Measurements from ENCODE around the gene MAST1.
A peak's percentile ranks its signal among the peaks of the same experiment; 100 is the strongest.

The MAST1 gene

DNA sequence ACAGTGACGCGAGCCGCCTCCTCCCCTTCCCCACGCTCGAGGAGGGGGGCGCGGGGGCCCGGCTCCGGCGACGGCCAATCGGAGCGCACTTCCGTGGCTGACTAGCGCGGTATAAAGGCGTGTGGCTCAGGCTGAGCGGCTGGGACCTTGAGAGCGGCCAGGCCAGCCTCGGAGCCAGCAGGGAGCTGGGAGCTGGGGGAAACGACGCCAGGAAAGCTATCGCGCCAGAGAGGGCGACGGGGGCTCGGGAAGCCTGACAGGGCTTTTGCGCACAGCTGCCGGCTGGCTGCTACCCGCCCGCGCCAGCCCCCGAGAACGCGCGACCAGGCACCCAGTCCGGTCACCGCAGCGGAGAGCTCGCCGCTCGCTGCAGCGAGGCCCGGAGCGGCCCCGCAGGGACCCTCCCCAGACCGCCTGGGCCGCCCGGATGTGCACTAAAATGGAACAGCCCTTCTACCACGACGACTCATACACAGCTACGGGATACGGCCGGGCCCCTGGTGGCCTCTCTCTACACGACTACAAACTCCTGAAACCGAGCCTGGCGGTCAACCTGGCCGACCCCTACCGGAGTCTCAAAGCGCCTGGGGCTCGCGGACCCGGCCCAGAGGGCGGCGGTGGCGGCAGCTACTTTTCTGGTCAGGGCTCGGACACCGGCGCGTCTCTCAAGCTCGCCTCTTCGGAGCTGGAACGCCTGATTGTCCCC lies 46.8 kb upstream of the MAST1 start, which contains the start of gene JUNB (continued):
- TF ChIP-seq, protein P1, sequence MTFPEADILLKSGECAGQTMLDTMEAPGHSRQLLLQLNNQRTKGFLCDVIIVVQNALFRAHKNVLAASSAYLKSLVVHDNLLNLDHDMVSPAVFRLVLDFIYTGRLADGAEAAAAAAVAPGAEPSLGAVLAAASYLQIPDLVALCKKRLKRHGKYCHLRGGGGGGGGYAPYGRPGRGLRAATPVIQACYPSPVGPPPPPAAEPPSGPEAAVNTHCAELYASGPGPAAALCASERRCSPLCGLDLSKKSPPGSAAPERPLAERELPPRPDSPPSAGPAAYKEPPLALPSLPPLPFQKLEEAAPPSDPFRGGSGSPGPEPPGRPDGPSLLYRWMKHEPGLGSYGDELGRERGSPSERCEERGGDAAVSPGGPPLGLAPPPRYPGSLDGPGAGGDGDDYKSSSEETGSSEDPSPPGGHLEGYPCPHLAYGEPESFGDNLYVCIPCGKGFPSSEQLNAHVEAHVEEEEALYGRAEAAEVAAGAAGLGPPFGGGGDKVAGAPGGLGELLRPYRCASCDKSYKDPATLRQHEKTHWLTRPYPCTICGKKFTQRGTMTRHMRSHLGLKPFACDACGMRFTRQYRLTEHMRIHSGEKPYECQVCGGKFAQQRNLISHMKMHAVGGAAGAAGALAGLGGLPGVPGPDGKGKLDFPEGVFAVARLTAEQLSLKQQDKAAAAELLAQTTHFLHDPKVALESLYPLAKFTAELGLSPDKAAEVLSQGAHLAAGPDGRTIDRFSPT (tag by site-specific recombination; IDR thresholded peaks at IDR 0.05): no peak
- no peak for TF ChIP-seq TRIM28 (IDR thresholded peaks at IDR 0.05; ENCODE audit: borderline replicate concordance, low read length)
- TF ChIP-seq ZNF248 (tag by site-specific recombination; IDR thresholded peaks at IDR 0.05): no peak
- TF ChIP-seq ZNF529 (tag by site-specific recombination; IDR thresholded peaks at IDR 0.05; ENCODE audit: insufficient replicate concordance): no peak
- no peak for TF ChIP-seq ZNF544 (tag by site-specific recombination; IDR thresholded peaks at IDR 0.05)
- no peak for TF ChIP-seq ZNF221 (tag by site-specific recombination; IDR thresholded peaks at IDR 0.05; ENCODE audit: borderline replicate concordance)
- no peak; the same call in 1 of the 2 replicates for TF ChIP-seq ZNF600 (tag by site-specific recombination; IDR thresholded peaks at IDR 0.05)
- TF ChIP-seq, protein P2, sequence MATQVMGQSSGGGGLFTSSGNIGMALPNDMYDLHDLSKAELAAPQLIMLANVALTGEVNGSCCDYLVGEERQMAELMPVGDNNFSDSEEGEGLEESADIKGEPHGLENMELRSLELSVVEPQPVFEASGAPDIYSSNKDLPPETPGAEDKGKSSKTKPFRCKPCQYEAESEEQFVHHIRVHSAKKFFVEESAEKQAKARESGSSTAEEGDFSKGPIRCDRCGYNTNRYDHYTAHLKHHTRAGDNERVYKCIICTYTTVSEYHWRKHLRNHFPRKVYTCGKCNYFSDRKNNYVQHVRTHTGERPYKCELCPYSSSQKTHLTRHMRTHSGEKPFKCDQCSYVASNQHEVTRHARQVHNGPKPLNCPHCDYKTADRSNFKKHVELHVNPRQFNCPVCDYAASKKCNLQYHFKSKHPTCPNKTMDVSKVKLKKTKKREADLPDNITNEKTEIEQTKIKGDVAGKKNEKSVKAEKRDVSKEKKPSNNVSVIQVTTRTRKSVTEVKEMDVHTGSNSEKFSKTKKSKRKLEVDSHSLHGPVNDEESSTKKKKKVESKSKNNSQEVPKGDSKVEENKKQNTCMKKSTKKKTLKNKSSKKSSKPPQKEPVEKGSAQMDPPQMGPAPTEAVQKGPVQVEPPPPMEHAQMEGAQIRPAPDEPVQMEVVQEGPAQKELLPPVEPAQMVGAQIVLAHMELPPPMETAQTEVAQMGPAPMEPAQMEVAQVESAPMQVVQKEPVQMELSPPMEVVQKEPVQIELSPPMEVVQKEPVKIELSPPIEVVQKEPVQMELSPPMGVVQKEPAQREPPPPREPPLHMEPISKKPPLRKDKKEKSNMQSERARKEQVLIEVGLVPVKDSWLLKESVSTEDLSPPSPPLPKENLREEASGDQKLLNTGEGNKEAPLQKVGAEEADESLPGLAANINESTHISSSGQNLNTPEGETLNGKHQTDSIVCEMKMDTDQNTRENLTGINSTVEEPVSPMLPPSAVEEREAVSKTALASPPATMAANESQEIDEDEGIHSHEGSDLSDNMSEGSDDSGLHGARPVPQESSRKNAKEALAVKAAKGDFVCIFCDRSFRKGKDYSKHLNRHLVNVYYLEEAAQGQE (tag by site-specific recombination; IDR thresholded peaks at IDR 0.05): peak; percentile 31; the same call in 1 of the 2 replicates
- TF ChIP-seq, protein P3, sequence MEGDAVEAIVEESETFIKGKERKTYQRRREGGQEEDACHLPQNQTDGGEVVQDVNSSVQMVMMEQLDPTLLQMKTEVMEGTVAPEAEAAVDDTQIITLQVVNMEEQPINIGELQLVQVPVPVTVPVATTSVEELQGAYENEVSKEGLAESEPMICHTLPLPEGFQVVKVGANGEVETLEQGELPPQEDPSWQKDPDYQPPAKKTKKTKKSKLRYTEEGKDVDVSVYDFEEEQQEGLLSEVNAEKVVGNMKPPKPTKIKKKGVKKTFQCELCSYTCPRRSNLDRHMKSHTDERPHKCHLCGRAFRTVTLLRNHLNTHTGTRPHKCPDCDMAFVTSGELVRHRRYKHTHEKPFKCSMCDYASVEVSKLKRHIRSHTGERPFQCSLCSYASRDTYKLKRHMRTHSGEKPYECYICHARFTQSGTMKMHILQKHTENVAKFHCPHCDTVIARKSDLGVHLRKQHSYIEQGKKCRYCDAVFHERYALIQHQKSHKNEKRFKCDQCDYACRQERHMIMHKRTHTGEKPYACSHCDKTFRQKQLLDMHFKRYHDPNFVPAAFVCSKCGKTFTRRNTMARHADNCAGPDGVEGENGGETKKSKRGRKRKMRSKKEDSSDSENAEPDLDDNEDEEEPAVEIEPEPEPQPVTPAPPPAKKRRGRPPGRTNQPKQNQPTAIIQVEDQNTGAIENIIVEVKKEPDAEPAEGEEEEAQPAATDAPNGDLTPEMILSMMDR (tag by site-specific recombination; IDR thresholded peaks at IDR 0.05): peak; percentile 49; the same call in 1 of the 2 replicates
- TF ChIP-seq, protein P4, sequence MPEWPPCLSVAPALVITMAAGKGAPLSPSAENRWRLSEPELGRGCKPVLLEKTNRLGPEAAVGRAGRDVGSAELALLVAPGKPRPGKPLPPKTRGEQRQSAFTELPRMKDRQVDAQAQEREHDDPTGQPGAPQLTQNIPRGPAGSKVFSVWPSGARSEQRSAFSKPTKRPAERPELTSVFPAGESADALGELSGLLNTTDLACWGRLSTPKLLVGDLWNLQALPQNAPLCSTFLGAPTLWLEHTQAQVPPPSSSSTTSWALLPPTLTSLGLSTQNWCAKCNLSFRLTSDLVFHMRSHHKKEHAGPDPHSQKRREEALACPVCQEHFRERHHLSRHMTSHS (tag by site-specific recombination; IDR thresholded peaks at IDR 0.05): no peak
- TF ChIP-seq REPIN1 (tag by site-specific recombination; IDR thresholded peaks at IDR 0.05; ENCODE audit: low read depth): 0 out of 2 replicates have a peak, but pooled peaks have one; percentile 57
- TF ChIP-seq ZFP3 (tag by site-specific recombination; IDR thresholded peaks at IDR 0.05; ENCODE audit: low read depth): no peak
- no peak for TF ChIP-seq ZNF791 (tag by site-specific recombination; IDR thresholded peaks at IDR 0.05)
- peak; percentile 77 for TF ChIP-seq KLF16 (tag by site-specific recombination; IDR thresholded peaks at IDR 0.05)
- no peak for TF ChIP-seq ZNF792 (tag by site-specific recombination; IDR thresholded peaks at IDR 0.05)
- no peak for TF ChIP-seq ZNF391 (tag by site-specific recombination; IDR thresholded peaks at IDR 0.05; ENCODE audit: borderline replicate concordance, low read depth)
- no peak for TF ChIP-seq ZNF354C (tag by site-specific recombination; IDR thresholded peaks at IDR 0.05; ENCODE audit: borderline replicate concordance, low read depth)
- 0 out of 2 replicates have a peak, but pooled peaks have one; percentile 10 for TF ChIP-seq ZNF623 (tag by site-specific recombination; IDR thresholded peaks at IDR 0.05)
- TF ChIP-seq KLF7 (tag by site-specific recombination; IDR thresholded peaks at IDR 0.05; ENCODE audit: borderline replicate concordance): no peak
- no peak for TF ChIP-seq ZNF16 (tag by site-specific recombination; IDR thresholded peaks at IDR 0.05; ENCODE audit: low read depth)
- TF ChIP-seq, protein P5, sequence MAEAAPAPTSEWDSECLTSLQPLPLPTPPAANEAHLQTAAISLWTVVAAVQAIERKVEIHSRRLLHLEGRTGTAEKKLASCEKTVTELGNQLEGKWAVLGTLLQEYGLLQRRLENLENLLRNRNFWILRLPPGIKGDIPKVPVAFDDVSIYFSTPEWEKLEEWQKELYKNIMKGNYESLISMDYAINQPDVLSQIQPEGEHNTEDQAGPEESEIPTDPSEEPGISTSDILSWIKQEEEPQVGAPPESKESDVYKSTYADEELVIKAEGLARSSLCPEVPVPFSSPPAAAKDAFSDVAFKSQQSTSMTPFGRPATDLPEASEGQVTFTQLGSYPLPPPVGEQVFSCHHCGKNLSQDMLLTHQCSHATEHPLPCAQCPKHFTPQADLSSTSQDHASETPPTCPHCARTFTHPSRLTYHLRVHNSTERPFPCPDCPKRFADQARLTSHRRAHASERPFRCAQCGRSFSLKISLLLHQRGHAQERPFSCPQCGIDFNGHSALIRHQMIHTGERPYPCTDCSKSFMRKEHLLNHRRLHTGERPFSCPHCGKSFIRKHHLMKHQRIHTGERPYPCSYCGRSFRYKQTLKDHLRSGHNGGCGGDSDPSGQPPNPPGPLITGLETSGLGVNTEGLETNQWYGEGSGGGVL (tag by site-specific recombination; IDR thresholded peaks at IDR 0.05): peak; percentile 50; the same call in 1 of the 2 replicates
- TF ChIP-seq KLF10 (tag by site-specific recombination; IDR thresholded peaks at IDR 0.05): peak; percentile 97
- no peak for TF ChIP-seq ZSCAN16 (tag by site-specific recombination; IDR thresholded peaks at IDR 0.05)
- peak; percentile 70 for TF ChIP-seq ZNF423 (tag by site-specific recombination; IDR thresholded peaks at IDR 0.05)
- peak; percentile 85 for TF ChIP-seq ZNF629 (tag by site-specific recombination; IDR thresholded peaks at IDR 0.05)
- TF ChIP-seq ZNF121 (tag by site-specific recombination; IDR thresholded peaks at IDR 0.05): no peak
- no peak for TF ChIP-seq ZNF433 (tag by site-specific recombination; IDR thresholded peaks at IDR 0.05; ENCODE audit: low read depth)
- no peak for TF ChIP-seq ZNF654 (tag by site-specific recombination; IDR thresholded peaks at IDR 0.05; ENCODE audit: low read depth)
- TF ChIP-seq ZNF174 (tag by site-specific recombination; IDR thresholded peaks at IDR 0.05): no peak
- TF ChIP-seq SP2 (tag by site-specific recombination; IDR thresholded peaks at IDR 0.05): peak; percentile 91
- peak; percentile 94 for TF ChIP-seq ZNF341 (tag by site-specific recombination; IDR thresholded peaks at IDR 0.05; ENCODE audit: low read depth)
